Muscle of leg (tissue), 11 donors: Measurements from ENCODE around the gene ALX3. TPM values are rescaled to one million over a fixed set of nuclear protein-coding genes. Genes with fewer than 3 reads are reported as not detected.

Experiments
- DNase-seq: peaks from one replicate; pipeline ENCODE4 v3.0.0; 2013
- H3K27ac ChIP-seq: one replicate; pipeline ENCODE4 v1.5.1; 2013; ENCODE audit warnings: mild to moderate bottlenecking, low read length, control low read depth
- H3K27me3 ChIP-seq: one replicate; pipeline ENCODE4 v1.6.1; 2013; ENCODE audit warnings: low read length; ENCODE audit not compliant: control insufficient read depth, insufficient read depth
- H3K36me3 ChIP-seq: one replicate; pipeline ENCODE4 v1.6.1; 2013; ENCODE audit warnings: low read length; ENCODE audit not compliant: control insufficient read depth, insufficient read depth
- H3K4me1 ChIP-seq: one replicate; pipeline ENCODE4 v1.6.1; 2013; ENCODE audit warnings: low read length; ENCODE audit not compliant: control insufficient read depth, insufficient read depth
- H3K4me3 ChIP-seq: one replicate; pipeline ENCODE4 v1.5.1; 2013; ENCODE audit warnings: low read length, control low read depth
- H3K9me3 ChIP-seq: replicated peaks from 2 replicates; pipeline ENCODE4 v1.6.1; 2013; ENCODE audit warnings: low read depth, low read length; ENCODE audit not compliant: control insufficient read depth
- WGBS: methylation state at CpG from one replicate; pipeline ENCODE4 v1.1.5; 2013; ENCODE audit warnings: missing lambda C conversion rate; ENCODE audit not compliant: insufficient coverage; 5-methylcytosine and 5-hydroxymethylcytosine counted together
- polyA plus RNA-seq, 8 donors: library from polyadenylated mRNA; unstranded; fragments of 120-200 nt; gene quantifications; one replicate each; pipeline versions ENCODE4 v1.2.1 to v1.2.3, GENCODE V29; 2013; ENCODE audit warnings: inconsistent platforms in 1 of 8, low replicate concordance in 1 of 8; ENCODE audit not compliant: insufficient read length in 8 of 8, insufficient read depth in 1 of 8
- total RNA-seq: library from RNA; stranded (reverse); fragments of 120-200 nt; gene quantifications from one replicate; pipeline ENCODE4 v1.2.4, GENCODE V29; 2013

The ALX3 gene
- total and polyA plus RNA-seq, 9 donors = not detected

- Histone ChIP-seq H3K9me3 (no peaks in the 10 kb centered on the region), H3K27ac (no peak overlapping the region), H3K4me1 (peaks cover 15% of the 10 kb centered on the region), H3K4me3 (no peak overlapping the region), H3K27me3 (peaks cover 45% of the 10 kb centered on the region), H3K36me3 (no peaks in the 10 kb centered on the region)
- 23% methylated on average over 6 of the region's 7 CpGs for WGBS
- no peak for DNase-seq
Measured at GRCh38 chr1:110089561-110090275, 19.2 kb upstream of the ALX3 start.

GRCh38 chr1:110088739-110089316 lies 18.4 kb upstream of the ALX3 start:
- no peak for DNase-seq
- H3K36me3 ChIP-seq = no peaks in the 10 kb centered on the region
- no peak overlapping the region for H3K4me3 ChIP-seq
- WGBS = 74% methylated on average over 3 of the region's 10 CpGs
- H3K9me3 ChIP-seq = no peaks in the 10 kb centered on the region
- no peak overlapping the region for H3K27ac ChIP-seq
- peaks cover 24% of the 10 kb centered on the region for H3K4me1 ChIP-seq
- peaks cover 49% of the 10 kb centered on the region for H3K27me3 ChIP-seq

- Histone ChIP-seq H3K9me3 (no peaks in the 10 kb centered on the region), H3K4me3 (no peak overlapping the region), H3K27ac (no peak overlapping the region), H3K36me3 (no peaks in the 10 kb centered on the region), H3K4me1 (peaks cover 32% of the 10 kb centered on the region), H3K27me3 (peaks cover 55% of the 10 kb centered on the region)
- 74% methylated on average over 4 of the region's 15 CpGs for WGBS
- DNase-seq = peak; percentile 55
Measured at GRCh38 chr1:110087812-110088738, 17.6 kb upstream of the ALX3 start.

GRCh38 chr1:110086961-110087360 lies 16.5 kb upstream of the ALX3 start:
- Histone ChIP-seq H3K4me1 (peaks cover 33% of the 10 kb centered on the region), H3K36me3 (no peaks in the 10 kb centered on the region), H3K9me3 (no peaks in the 10 kb centered on the region), H3K4me3 (no peak overlapping the region), H3K27me3 (peaks cover 67% of the 10 kb centered on the region), H3K27ac (no peak overlapping the region)
- DNase-seq = no peak
- WGBS = 63% methylated on average over 2 of the region's 4 CpGs

- DNase-seq = no peak
- 58% methylated on average over 2 of the region's 5 CpGs for WGBS
- Histone ChIP-seq H3K27me3 (peaks cover 77% of the 10 kb centered on the region), H3K4me1 (peaks cover 33% of the 10 kb centered on the region), H3K27ac (no peak overlapping the region), H3K36me3 (no peaks in the 10 kb centered on the region), H3K4me3 (no peak overlapping the region), H3K9me3 (no peaks in the 10 kb centered on the region)
Measured at GRCh38 chr1:110085671-110086070, 15.2 kb upstream of the ALX3 start.

- 1% methylated on average over 66 of the region's 72 CpGs for WGBS
- Histone ChIP-seq H3K27ac (no peak overlapping the region), H3K27me3 (peaks cover 76% of the 10 kb centered on the region), H3K9me3 (no peaks in the 10 kb centered on the region), H3K36me3 (no peaks in the 10 kb centered on the region), H3K4me3 (peak overlapping the region; percentile 45), H3K4me1 (peaks cover 24% of the 10 kb centered on the region)
- DNase-seq = peak; percentile 64
Measured at GRCh38 chr1:110084227-110085078, 14.0 kb upstream of the ALX3 start.

- Histone ChIP-seq H3K27me3 (peaks cover 76% of the 10 kb centered on the region), H3K9me3 (no peaks in the 10 kb centered on the region), H3K27ac (no peak overlapping the region), H3K36me3 (no peaks in the 10 kb centered on the region), H3K4me1 (peaks cover 24% of the 10 kb centered on the region), H3K4me3 (peak overlapping the region; percentile 45)
- WGBS = 0% methylated on average over 9 of the region's 37 CpGs
- DNase-seq = no peak
Measured at GRCh38 chr1:110083866-110084226, 13.4 kb upstream of the ALX3 start.

GRCh38 chr1:110083061-110083865 lies 12.8 kb upstream of the ALX3 start:
- WGBS = 17% methylated on average over 12 of the region's 15 CpGs
- Histone ChIP-seq H3K27me3 (peaks cover 73% of the 10 kb centered on the region), H3K4me1 (peaks cover 21% of the 10 kb centered on the region), H3K36me3 (no peaks in the 10 kb centered on the region), H3K4me3 (peak overlapping the region; percentile 45), H3K27ac (no peak overlapping the region), H3K9me3 (no peaks in the 10 kb centered on the region)
- DNase-seq = no peak

GRCh38 chr1:110082477-110082876 lies 12.0 kb upstream of the ALX3 start:
- DNase-seq = no peak
- Histone ChIP-seq H3K27ac (no peak overlapping the region), H3K9me3 (no peaks in the 10 kb centered on the region), H3K27me3 (peaks cover 67% of the 10 kb centered on the region), H3K36me3 (no peaks in the 10 kb centered on the region), H3K4me3 (no peak overlapping the region), H3K4me1 (peaks cover 19% of the 10 kb centered on the region)
- WGBS = 54% methylated on average over 3 of the region's 5 CpGs
